Astrocyte of the spinal cord (primary cell): ENCODE measurements around the gene PRKCE.

ENCODE experiments used
- DNase-seq: peaks from one replicate; pipeline ENCODE4 v3.0.0; 2011; ENCODE audit warnings: low read depth, low spot score
- H3K4me3 ChIP-seq: 2 replicates; pipeline ENCODE4 v1.5.1; 2011; ENCODE audit warnings: low read depth, mild to moderate bottlenecking, low read length, moderate library complexity
- CTCF ChIP-seq: IDR thresholded peaks from 2 replicates; pipeline ENCODE4 v1.5.1; 2012; ENCODE audit warnings: low read depth, mild to moderate bottlenecking, low read length, inconsistent platforms
- in situ Hi-C: cut with HindIII; loops from 2 replicates; pipeline ENCODE4 v1.10.0; 2017; ENCODE audit warnings: low sequenced_read_pairs

The PRKCE gene

GRCh38 chr2:45732946-45733345 lies 81.5 kb downstream of the PRKCE start:
- no peak for DNase-seq
- in situ Hi-C loops: no loop called here
- no peak overlapping the region for H3K4me3 ChIP-seq
- TF ChIP-seq CTCF: no peak

GRCh38 chr2:45734336-45734735 lies 82.9 kb downstream of the PRKCE start:
- DNase-seq: no peak
- no peak overlapping the region for H3K4me3 ChIP-seq
- no peak for TF ChIP-seq CTCF
- in situ Hi-C loops: no loop called here

- DNase-seq: no peak
- H3K4me3 ChIP-seq: no peak overlapping the region
- no peak for TF ChIP-seq CTCF
- in situ Hi-C loops: no loop called here
Measured at GRCh38 chr2:45734952-45735351, 83.5 kb downstream of the PRKCE start.

GRCh38 chr2:45736757-45737704 lies 85.6 kb downstream of the PRKCE start:
- TF ChIP-seq CTCF: no peak
- no peak overlapping the region for H3K4me3 ChIP-seq
- DNase-seq: no peak
- in situ Hi-C loops: no loop called here

- H3K4me3 ChIP-seq: no peak overlapping the region
- no peak for TF ChIP-seq CTCF
- in situ Hi-C loops: no loop called here
- DNase-seq: no peak
Measured at GRCh38 chr2:45739796-45740485, 88.5 kb downstream of the PRKCE start.

- in situ Hi-C loops: no loop called here
- H3K4me3 ChIP-seq: no peak overlapping the region
- no peak for TF ChIP-seq CTCF
- no peak for DNase-seq
Measured at GRCh38 chr2:45741161-45741850, 89.8 kb downstream of the PRKCE start.
